Glutamatergic neuron (in vitro differentiated cells): ENCODE results near the gene REPS2. TPM values are rescaled to one million over a fixed set of nuclear protein-coding genes. Genes with fewer than 3 reads are reported as not detected.

Source experiments
- DNase-seq: peaks from one replicate; pipeline ENCODE4 v3.0.0; 2022
- H3K27ac Mint-ChIP-seq: one replicate; pipeline ENCODE4 v1.8.0; 2020; ENCODE audit warnings: mild to moderate bottlenecking, mixed read lengths, inconsistent platforms; ENCODE audit not compliant: unreplicated experiment
- H3K27me3 Mint-ChIP-seq: one replicate; pipeline ENCODE4 v1.8.0; 2020; ENCODE audit warnings: mild to moderate bottlenecking, moderate library complexity, mixed read lengths, inconsistent platforms; ENCODE audit not compliant: unreplicated experiment
- H3K36me3 Mint-ChIP-seq: one replicate; pipeline ENCODE4 v1.8.0; 2020; ENCODE audit warnings: mild to moderate bottlenecking, mixed read lengths, inconsistent platforms; ENCODE audit not compliant: unreplicated experiment
- H3K4me1 Mint-ChIP-seq: one replicate; pipeline ENCODE4 v1.8.0; 2020; ENCODE audit warnings: mild to moderate bottlenecking, low read depth, mixed read lengths, inconsistent platforms; ENCODE audit not compliant: unreplicated experiment
- H3K4me3 Mint-ChIP-seq: one replicate; pipeline ENCODE4 v1.8.0; 2020; ENCODE audit warnings: mild to moderate bottlenecking, mixed read lengths, inconsistent platforms; ENCODE audit not compliant: unreplicated experiment
- H3K9me3 Mint-ChIP-seq: one replicate; pipeline ENCODE4 v1.8.0; 2020; ENCODE audit warnings: mild to moderate bottlenecking, moderate library complexity, mixed read lengths, inconsistent platforms; ENCODE audit not compliant: unreplicated experiment
- CTCF ChIP-seq: fragments of 200-600 bp; sonication (generic); IDR thresholded peaks from one replicate; pipeline ENCODE4 v1.5.0; 2021; ENCODE audit not compliant: partially characterized antibody, unreplicated experiment
- total RNA-seq: library from RNA; stranded (reverse); fragmentation: NEBNext Ultra II Directional; extraction: Animal tissue kit (Norgen Biotek cat#: 25700); gene quantifications from one replicate; pipeline ENCODE4 v1.2.1, GENCODE V29; 2021; ENCODE audit not compliant: unreplicated experiment

The REPS2 gene
- total RNA-seq, 1 donor from 2014 or later: 3.1 TPM

- H3K4me1 Mint-ChIP-seq: no peaks in the 10 kb centered on the region
- no peak overlapping the region for H3K4me3 Mint-ChIP-seq
- no peak overlapping the region for H3K27ac Mint-ChIP-seq
- no peaks in the 10 kb centered on the region for H3K36me3 Mint-ChIP-seq
- TF ChIP-seq CTCF: no peak
- no peaks in the 10 kb centered on the region for H3K27me3 Mint-ChIP-seq
- H3K9me3 Mint-ChIP-seq: peaks cover 1% of the 10 kb centered on the region
- no peak for DNase-seq
Measured at GRCh38 chrX:17042037-17042436, 95.6 kb downstream of the REPS2 start.

- Mint-ChIP-seq H3K4me3 (no peak overlapping the region), H3K9me3 (peaks cover 1% of the 10 kb centered on the region), H3K4me1 (no peaks in the 10 kb centered on the region), H3K27me3 (no peaks in the 10 kb centered on the region), H3K27ac (peak overlapping the region; percentile 53), H3K36me3 (no peaks in the 10 kb centered on the region)
- peak; percentile 68 for TF ChIP-seq CTCF
- DNase-seq: peak; percentile 36
Measured at GRCh38 chrX:17046478-17047097, 100.1 kb downstream of the REPS2 start.

- Mint-ChIP-seq H3K36me3 (no peaks in the 10 kb centered on the region), H3K4me1 (no peaks in the 10 kb centered on the region), H3K27ac (no peak overlapping the region), H3K4me3 (no peak overlapping the region), H3K9me3 (peaks cover 1% of the 10 kb centered on the region), H3K27me3 (no peaks in the 10 kb centered on the region)
- TF ChIP-seq CTCF: no peak
- DNase-seq: no peak
Measured at GRCh38 chrX:17047224-17047623, 100.8 kb downstream of the REPS2 start.

GRCh38 chrX:17052210-17052609, 105.8 kb downstream of the REPS2 start:
- DNase-seq: no peak
- Mint-ChIP-seq H3K27ac (no peak overlapping the region), H3K9me3 (no peaks in the 10 kb centered on the region), H3K4me1 (no peaks in the 10 kb centered on the region), H3K27me3 (no peaks in the 10 kb centered on the region), H3K36me3 (no peaks in the 10 kb centered on the region), H3K4me3 (no peak overlapping the region)
- TF ChIP-seq CTCF: no peak

GRCh38 chrX:17052793-17053192, 106.3 kb downstream of the REPS2 start:
- H3K36me3 Mint-ChIP-seq: no peaks in the 10 kb centered on the region
- no peak overlapping the region for H3K27ac Mint-ChIP-seq
- no peak for DNase-seq
- no peak overlapping the region for H3K4me3 Mint-ChIP-seq
- H3K27me3 Mint-ChIP-seq: peaks cover 1% of the 10 kb centered on the region
- no peaks in the 10 kb centered on the region for H3K4me1 Mint-ChIP-seq
- no peak for TF ChIP-seq CTCF
- no peaks in the 10 kb centered on the region for H3K9me3 Mint-ChIP-seq
